ENCODE data around the gene AGO3.

AGO3 gene

GRCh38 chr1:36096500-36097432 is 165.9 kb downstream of the AGO3 start:
- DNase-seq (ENCODE audit: low read depth, low spot score): no peak

- DNase-seq (ENCODE audit: low read depth, low spot score): no peak
Observed at GRCh38 chr1:36097693-36098585, 167.0 kb downstream of the AGO3 start.

DNA sequence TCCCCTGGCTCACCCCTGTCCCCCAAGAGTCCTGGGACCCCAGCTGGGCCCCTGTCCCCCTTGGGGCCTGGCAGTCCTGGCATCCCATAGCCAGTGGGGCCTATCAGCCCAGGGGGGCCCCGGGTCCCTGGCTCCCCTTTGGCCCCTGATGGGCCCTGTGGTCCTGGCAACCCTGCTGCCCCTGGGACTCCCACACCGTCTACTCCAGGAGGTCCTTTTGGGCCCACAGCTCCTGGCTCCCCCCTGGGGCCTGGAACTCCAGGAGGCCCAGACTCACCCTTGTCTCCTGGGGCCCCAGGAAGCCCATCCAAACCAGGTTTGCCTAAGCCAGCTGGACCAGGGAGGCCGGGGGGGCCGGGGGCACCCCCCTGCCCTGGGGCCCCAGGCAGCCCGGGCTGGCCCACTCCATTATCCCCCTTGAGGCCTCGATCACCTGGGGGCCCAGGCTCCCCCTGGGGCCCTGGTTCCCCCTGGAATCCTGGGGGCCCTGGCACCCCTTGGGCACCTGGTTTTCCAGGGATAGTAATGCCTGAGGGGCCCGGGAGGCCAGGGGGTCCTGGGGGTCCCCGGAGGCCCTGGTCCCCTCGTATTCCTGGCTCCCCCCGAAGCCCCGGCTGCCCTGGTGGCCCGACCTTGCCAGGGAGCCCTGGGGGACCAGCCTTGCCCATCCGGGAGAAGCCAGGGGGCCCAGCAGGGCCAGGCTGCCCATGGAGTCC is 167.9 kb downstream of the AGO3 start:
- no peak for DNase-seq (ENCODE audit: low read depth, low spot score)

DNA sequence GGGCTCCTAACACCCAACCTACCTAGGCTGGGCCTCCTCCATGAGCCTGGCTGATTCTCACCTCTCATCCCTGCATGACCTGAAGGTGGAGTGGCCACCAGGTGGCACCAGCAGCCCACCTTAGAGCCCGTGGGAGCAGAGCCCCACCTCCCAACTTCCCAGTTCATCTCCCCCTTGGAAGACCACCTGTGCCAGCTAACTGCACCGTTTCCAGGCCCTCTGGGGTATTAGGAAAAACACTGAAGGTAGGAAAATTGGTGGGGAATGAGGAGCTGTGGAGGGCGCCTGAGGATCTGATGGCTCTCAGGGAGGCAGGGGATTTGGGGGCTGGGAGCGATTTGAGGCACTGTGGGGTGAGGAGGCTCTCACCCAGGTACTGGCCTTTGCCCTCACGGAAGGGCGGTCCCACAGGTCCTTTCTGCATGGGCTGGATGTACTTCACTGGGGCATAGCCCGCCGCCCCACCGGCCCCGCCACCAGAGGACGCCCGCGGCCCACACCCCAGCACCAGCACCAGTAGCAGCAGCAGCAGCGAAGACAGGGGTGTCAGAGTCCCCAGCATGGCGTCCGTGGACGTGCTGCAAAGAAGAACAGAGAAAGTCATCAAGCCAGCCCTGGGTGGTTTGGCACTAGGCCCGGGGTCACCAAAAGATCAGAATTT is 168.9 kb downstream of the AGO3 start:
- DNase-seq (ENCODE audit: low read depth, low spot score): no peak

GRCh38 chr1:36100376-36100775 is 169.5 kb downstream of the AGO3 start:
- DNase-seq (ENCODE audit: low read depth, low spot score): no peak

GRCh38 chr1:36101546-36101945 is 170.6 kb downstream of the AGO3 start:
- no peak for DNase-seq (ENCODE audit: low read depth, low spot score)

DNA sequence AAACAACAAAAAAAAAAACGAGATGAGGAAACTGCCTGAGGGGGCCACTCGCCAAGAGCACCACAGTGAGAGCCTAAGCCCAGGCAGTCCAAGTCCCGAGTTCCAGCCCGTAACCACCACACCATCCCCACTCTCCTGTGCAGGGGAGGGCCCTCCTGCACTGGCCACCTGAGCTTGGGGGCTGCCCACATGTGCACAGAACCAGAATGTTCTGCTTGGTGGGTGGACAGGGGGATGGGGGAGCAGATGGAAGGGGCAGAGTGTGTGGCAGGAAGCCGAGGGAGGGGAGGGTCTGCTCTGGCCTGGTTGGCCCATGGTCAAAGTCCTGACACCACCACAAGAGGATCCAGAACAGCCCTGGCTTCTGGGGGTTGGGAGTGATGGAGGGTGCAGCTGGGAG is 175.4 kb downstream of the AGO3 start:
- no peak for DNase-seq (ENCODE audit: low read depth, low spot score)

- DNase-seq (ENCODE audit: low read depth, low spot score): no peak
Observed at GRCh38 chr1:36107394-36107793, 176.5 kb downstream of the AGO3 start.

GRCh38 chr1:36108314-36108713 is 177.4 kb downstream of the AGO3 start:
- no peak for DNase-seq (ENCODE audit: low read depth, low spot score)

GRCh38 chr1:36109041-36109679 is 178.3 kb downstream of the AGO3 start:
- DNase-seq (ENCODE audit: low read depth, low spot score): no peak

GRCh38 chr1:36111151-36111550 is 180.2 kb downstream of the AGO3 start:
- no peak for DNase-seq (ENCODE audit: low read depth, low spot score)

DNA sequence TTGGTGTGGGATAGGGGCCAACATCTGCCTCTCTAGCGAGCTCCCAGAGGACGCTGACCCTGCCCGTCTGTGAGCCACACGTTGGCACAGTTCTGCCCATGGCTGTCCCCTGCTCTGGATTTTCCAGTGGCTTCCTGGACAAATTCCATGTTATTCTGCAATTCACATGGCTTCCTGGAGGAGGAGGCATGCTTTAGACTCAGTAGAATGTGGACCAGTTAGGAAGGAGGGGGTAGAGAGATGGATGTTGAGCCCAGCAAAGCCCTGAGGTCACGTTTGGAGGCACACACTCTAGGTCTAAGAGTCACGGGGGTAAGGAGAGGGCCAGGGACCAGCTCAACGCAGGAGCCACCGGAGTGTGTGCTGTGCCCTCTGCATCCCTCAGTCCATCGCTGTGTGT is 181.9 kb downstream of the AGO3 start:
- DNase-seq (ENCODE audit: low read depth, low spot score): no peak

- no peak for DNase-seq (ENCODE audit: low read depth, low spot score)
Observed at GRCh38 chr1:36114371-36114770, 183.5 kb downstream of the AGO3 start.

- DNase-seq (ENCODE audit: low read depth, low spot score): peak; percentile 37
Observed at GRCh38 chr1:36115200-36115669, 184.3 kb downstream of the AGO3 start.

DNA sequence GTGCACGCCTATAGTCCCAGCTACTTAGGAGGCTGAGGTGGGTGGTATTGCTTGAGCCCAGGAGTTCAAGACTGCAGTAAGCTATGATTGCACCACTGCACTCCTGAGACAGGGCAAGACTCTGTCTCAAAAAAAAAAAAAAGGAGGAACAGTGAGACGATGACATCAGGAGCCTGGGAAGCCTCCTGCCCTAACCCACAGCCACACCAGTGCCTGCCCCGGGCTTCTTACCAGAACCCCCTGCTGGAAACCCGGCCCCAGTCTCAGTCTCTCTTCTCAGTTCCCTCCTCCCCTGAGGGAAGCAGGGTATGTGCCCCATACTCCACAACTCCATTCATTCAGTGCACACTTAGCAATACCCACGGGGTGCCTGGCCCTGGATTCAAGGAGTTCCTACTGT is 185.0 kb downstream of the AGO3 start:
- DNase-seq (ENCODE audit: low read depth, low spot score): no peak

- no peak for DNase-seq (ENCODE audit: low read depth, low spot score)
Observed at GRCh38 chr1:36116901-36117300, 186.0 kb downstream of the AGO3 start.

DNA sequence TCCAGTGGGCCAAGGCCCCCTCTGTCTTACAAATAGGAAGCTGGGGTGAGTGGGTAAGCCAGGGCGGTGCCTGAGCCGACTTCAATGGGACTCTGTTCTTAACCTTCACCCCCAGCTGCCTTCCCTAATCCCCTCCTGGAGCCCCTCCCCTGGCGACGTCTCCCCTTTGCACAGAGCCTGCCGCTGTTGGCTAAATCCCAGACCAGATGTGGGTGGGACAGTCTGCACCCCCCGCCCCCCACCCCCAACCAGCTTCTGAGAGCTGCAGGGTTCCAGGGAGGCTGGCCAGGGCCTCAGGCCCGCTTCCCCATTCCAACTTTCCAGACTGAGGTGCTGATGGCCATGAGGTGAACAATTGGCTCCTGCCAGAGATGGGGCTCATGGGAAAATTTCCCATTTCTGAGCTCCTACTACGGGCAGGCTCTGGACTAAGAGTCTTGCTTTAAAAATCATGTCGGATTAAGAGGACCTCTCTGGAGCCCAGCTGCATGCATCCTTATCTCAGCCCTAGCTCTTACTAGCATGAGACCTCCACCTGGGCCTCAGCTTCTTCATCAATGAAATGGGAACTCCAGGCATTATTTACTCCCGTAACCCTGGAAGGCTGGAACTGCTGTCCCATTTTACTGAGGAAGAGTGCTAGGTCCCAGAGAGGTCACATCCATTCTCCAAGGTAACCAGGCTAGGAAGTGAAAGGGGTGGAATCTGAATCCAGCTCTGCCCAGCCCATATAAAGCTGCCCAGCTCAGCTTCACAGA is 187.7 kb downstream of the AGO3 start:
- no peak for DNase-seq (ENCODE audit: low read depth, low spot score)

DNA sequence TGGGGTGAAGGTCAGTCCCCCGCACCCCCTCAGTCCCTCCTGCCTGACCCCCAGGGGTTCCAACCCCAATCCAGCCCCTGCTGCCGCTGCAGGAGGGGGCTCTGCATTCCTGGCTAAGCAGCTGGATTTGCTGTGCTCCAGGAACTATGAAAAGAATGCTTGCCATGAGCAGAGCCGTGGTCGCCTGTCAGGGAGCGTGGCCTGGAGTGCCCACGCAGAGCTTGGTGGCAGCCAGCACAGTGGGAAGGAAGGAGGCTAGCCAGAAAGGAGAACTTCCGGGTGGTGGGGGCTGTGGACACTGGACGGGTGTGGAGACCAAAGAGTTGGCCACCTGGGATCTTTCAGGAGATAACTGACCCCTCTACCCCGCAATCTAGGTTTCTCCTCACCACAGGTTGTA is 188.6 kb downstream of the AGO3 start:
- no peak for DNase-seq (ENCODE audit: low read depth, low spot score)

Data from brain pericyte (primary cell).